ENCODE results near the gene FAM53B.

Gene FAM53B

DNA sequence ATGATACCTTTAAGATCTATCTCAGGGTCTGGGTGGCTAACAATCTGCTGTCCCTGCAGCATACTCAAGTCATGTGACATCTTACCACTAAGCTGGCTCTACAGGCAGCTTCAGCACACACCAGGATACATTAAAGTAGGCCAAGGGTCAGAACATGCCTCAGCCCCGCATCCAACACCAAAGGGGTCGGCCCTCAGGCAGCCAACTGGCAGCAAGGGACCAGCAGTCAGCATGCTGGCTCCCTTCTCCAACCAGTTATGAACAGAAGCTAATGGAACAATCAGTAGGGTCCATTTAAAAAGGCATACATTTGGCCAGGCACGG, 37.1 kb downstream of the FAM53B start:
- FAIRE-seq: no peak

DNA sequence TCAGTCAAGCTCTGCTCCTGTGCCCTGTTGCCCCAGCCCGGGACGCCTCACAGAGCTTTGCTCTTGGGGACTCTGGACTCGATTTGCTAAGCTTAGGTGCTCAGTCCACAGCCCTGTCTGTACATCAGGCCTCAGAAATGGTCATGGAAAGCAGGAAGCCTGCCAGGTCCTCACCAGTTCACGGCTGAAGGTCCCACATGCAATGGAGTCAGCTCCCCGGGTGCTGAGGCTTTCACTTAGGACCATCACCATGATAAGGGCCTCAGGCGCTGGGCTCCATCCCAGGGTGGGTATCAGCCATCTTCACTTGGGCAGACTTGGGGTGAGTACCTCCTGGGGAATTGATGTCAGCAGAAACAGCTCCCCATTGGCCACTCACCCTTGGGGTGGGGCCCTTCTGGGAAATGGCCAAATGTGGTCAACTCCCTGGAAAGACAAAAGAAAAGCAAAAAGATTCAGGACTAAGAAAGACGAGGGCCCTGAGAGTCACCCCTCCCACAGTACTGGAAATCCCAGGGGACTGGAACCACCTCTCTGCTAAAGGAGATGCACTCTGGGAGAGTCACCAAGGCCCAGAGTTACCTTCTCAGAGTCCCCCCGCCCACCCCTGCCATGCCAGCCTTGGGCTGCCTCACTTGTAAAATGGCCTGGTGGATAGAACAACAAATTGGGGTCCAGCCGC, 37.6 kb downstream of the FAM53B start:
- FAIRE-seq: no peak

GRCh38 chr10:124705817-124706461, 38.2 kb downstream of the FAM53B start:
- no peak for FAIRE-seq

DNA sequence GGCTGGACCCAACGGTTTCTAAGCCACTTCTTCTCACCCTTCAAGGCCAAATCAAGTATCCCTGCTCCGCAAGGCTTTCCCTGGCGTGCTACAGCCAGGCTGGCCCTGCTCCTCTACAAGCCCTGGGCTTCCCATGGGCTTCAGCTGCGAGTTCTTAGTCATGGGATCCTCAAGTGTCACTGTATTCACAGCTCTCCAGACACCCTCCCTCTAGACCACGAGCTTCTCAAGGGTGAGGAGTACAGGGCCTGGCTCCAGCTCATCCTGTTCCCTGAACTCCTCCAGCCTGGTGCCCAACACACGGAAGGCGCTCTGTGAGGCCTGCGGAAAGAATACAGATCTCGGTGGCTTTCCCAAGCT, 38.8 kb downstream of the FAM53B start:
- FAIRE-seq: no peak

DNA sequence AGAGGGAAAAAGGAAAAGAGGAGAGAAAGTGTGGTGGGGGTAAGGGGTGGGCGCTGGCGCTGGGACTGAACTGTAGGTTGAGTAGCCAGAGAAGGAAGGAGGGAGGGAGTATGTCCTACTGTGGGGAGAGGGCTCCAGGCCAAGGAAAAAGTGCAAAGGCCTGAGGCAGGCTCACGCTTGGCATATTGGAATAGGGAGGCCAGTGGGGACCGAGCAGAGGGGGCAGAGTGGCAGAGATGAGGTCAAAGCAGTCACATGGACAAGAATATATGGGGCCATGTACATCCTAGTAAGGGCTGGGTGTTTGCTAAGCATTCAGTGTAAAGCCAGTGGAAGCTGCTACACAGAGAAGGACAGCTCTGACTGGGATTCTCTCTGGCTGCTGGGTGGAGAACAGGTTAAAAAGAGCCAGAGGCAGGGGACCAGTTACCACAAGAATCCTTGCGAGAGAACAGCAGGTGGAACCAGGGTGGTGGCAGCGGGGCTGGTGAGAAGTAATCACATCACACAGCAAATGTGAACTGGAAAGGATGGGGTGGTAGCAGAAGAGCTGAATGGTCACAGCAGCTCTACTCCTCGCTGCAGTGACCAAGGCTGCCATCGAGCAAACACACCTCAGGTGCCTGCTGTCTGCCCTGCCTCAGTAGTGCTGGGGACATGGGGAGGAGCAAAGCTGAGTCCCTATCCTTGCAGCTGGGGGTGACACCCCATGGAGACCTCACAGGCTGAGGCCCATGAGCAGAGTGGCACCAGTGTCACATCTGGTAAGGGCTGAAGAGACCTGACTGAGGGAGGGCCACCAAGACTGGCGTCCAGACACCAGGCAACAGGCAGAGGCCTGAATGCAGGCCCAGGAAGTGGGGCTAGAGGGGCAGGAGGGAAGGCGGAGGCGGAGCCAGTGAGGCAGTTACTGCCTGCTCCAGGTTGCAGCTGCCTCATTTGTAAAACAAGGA, 39.5 kb downstream of the FAM53B start:
- FAIRE-seq: no peak

DNA sequence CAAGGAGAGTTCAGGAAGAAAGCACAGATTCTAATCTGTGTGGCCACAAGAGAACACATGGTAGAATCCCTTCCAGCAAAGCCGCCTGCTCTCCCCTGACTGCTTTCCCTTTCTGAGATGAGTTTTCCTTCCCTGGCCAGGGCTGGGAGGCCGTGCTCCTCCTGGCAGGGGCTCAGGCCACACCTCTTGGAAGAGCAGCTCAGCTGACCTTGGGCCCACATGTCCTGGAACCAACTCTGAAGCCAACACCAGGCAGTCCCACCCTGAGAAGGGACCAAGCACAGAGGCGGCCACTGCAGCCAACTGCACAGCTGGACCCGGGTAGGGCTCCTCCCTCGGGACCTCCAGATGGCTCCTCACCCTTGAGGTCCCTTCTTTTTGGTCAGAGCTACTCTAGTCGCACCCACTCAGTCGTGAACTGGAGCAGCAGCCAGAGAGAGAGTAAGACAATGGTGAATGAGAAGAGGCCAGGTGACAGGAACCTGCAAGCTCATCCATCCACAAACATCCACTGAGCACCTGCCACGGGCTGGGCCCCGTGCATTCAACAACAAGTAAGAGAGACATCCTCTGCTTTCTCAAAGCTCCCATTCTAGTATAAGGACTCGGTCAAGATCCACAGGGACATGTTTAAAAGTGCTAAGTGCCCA, 40.3 kb downstream of the FAM53B start:
- FAIRE-seq: no peak

DNA sequence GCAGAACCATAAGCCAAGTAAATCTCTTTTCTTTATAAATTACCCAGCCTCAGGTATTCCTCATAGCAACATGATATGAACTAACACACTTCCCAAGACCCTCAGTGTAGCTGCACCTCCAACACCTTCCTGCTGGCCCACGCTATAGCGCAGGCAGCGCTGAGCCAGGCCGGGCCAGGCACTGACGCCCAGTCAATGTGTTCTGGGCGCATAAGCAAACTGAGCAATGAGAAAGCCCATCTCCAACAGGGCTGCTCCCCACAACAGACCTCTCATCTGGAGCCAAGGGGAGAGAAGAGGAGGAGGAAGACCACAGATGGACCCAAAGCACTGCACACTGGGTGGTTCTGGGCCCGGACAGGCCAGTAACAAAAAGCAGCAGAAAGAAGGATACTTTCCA, 40.8 kb downstream of the FAM53B start:
- no peak for FAIRE-seq

- no peak for FAIRE-seq
These were observed 42.1 kb downstream of the FAM53B start for GRCh38 chr10:124701881-124702656.

DNA sequence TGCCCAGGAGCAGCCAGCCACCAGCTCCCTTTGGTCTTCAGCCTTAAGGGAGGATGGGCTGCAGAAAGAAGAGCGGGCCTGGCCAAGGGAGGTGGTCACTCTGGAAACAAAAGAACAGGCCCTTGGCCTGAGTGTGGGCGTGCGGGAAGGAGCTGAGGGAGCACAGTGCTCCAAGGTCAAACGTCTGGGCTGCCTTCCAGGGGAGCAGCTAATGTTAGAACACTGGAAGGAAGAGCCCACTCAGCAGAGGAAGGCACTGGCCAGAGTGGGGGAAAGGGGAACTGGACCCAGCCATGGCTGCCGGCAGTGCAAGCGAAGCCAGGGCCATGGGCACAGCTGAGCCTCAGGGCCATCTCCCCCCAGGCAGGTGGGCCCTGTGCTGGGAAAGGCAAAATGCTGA, 42.7 kb downstream of the FAM53B start:
- no peak for FAIRE-seq

GRCh38 chr10:124701038-124701365, 43.2 kb downstream of the FAM53B start:
- FAIRE-seq: no peak

DNA sequence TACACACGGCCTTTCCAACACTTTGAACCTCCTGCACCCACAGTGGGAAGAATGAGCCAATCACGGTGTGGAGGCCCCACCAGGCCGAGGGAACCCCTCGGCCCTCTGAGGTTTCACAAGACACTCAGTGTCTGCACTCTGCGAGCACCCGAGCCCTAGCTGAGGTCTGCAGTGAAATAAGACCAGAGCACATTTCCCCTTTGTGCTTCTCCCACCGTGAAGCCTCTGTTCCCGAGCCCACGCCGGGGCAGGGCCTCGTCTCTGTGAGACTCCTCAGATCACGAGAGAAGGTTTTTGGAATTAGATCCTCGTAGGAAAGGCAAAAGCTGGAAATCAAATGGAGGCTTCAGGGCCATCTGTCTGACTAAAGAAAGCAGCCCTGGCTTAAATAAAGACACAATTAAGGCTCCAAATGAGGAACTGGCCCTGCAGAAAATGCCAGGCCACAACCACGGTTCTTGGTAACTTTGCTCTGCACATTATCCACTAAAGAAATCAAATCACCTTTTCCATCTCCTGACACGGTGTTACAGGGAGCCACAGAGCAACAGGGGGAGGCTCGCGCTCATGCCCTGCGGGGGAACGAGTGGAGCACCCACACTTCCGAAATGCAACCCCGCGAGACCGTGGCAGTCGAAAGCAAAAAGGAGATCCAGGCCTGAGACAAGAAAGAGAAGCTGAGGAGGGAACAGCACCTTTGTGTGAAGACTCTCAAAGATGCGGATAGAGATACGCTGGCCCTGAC, 43.7 kb downstream of the FAM53B start:
- FAIRE-seq: no peak

DNA sequence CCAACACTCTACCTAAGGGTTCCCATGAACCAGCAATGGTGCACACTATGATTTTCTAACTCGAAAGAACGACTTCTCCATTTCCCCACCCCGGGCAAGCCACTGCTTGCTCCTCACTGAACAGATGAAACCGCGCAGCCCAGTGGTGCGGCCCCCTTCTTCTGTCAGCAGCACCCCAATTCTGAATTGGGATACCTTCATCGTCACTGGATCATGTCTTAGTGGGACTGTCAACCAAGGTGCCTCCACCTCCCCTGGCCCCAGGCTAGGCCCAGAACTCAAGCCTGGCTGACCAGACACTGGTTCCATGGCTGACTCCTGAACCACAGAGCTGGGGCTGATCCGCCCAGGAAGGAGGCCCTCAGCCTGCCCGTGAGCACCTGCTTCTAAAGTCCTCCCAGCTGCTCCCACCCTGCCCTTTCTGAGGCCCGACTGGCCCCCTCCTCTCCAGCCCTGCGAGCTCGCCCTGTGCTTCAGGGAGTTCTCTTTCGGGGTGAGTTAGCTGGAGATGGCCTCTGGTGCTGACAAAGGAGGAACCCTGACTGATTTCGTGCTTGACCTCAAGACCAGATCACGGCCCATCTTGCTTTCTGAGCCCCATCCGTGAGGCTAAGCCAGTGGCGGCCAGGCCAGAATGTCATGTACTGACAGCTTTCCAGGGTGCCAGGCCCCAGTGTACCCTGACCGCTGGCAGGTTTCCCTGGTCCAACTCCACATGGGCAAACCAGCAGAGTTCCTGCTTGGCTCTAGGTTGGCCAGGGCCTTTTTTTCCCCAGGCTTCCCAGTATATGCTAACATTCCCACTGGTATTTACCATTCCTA, 44.5 kb downstream of the FAM53B start:
- FAIRE-seq: no peak

GRCh38 chr10:124698545-124699469, 45.4 kb downstream of the FAM53B start:
- no peak for FAIRE-seq

DNA sequence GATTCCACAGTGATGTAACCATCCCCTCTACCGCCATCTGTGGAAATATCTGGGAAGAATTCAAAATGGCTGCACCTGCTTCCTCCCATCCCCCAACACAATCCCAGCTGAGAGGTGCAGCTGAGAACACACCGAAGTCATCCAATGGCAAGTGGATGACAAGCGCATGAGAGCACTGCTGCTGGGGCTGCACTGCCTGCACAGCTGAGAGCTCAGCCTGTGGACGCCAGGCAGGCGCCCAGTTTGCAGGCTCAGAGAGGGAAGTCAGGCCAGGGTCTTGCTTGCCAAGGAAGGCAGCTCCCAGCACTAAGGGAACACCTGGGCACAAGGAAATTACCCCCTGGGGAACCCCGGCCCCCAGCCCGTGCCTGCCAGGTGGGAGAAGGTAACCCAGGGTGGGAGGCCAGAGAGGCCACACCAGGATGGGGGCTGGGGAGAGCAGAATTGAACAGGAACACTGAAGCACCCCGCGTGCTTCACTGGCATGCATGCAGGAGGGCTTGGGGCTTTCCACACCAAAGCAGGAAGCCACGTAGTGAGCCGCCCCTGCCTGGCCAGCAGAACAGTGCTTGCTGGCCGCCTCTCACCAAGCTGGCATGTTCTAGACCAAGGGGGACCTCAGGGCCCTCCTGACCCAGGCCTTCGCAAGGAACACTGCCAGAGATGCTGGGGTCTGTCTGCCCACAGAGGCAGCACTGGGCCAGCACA, 46.2 kb downstream of the FAM53B start:
- no peak for FAIRE-seq

DNA sequence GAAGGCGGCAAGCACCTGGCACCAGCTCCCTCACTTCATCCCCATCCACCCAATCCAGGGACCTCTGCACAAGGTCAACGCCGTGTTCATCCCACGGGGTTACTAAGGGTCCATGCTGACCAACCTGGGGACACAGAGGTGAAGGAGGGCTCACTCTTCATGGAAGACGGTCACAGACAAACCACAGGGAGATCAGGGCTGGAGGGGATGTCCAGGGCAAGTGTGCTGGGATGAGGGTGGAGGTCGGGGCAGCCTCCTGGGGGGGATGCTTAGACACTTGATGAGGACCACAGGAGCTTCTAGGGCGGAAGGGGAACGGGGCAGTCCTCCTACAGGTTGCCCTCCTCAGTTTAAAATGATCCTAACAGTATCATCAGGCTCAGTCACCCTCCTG, 46.7 kb downstream of the FAM53B start:
- no peak for FAIRE-seq

DNA sequence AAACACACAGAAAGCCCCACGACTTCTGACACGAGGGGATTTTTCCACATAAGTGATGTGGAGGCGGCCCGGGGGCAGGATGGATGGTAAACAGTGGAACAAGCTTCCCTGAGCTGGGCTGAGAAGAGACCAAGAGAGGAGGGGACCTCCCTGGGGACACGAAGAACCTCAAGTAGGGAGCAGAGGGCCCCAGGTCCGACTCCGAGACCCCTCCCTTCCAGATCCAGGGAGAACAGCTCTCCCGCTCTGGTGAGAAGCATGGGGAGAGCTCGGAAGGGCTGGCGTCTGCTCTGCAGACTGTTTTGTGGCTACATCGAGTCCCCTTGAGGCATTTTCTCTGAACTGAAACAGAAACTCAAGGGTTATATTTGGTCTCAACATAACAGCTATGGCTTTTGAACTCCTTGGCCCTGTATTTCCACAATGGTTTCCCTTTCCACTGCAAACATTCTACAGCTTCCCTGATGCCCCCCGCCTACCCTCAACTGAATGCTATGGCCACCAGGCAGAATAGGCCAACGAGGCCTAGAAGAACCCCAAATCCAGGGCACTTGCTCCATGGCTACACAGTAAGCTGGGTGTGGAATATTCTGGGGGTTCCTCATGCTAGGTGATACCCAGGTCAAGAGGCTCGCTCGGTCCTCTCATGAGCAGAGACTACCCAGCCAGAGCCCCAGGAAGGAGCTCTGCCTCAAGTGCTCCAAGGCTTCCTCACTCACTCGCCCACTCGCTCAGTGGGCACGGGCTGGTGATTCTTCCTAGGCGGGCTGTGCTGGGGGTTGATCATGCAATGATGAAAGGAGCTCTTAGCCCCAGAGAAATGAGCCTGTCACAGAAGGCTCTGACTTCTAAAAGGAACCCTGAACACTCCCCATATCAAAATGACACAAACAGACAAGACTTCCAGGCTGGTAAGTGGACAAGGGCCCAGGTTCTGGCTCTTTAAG, 47.5 kb downstream of the FAM53B start:
- no peak for FAIRE-seq

- FAIRE-seq: no peak
These were observed 48.9 kb downstream of the FAM53B start for GRCh38 chr10:124695259-124695658.

All from islet of Langerhans (tissue), 1 donor.